Urothelium cell line (cell line): Measurements from ENCODE around the gene GPATCH11.
A peak's percentile ranks its signal among the peaks of the same experiment; 100 is the strongest.

ENCODE experiments used
- DNase-seq: peaks from one replicate; pipeline ENCODE4 v3.0.0; 2011; ENCODE audit warnings: low spot score, mixed read lengths
- FAIRE-seq: peaks from 2 replicates; lab custom pipeline; 2011; peaks lifted over from hg19 to GRCh38; lab: Jason Lieb, UNC

GPATCH11 gene

DNA sequence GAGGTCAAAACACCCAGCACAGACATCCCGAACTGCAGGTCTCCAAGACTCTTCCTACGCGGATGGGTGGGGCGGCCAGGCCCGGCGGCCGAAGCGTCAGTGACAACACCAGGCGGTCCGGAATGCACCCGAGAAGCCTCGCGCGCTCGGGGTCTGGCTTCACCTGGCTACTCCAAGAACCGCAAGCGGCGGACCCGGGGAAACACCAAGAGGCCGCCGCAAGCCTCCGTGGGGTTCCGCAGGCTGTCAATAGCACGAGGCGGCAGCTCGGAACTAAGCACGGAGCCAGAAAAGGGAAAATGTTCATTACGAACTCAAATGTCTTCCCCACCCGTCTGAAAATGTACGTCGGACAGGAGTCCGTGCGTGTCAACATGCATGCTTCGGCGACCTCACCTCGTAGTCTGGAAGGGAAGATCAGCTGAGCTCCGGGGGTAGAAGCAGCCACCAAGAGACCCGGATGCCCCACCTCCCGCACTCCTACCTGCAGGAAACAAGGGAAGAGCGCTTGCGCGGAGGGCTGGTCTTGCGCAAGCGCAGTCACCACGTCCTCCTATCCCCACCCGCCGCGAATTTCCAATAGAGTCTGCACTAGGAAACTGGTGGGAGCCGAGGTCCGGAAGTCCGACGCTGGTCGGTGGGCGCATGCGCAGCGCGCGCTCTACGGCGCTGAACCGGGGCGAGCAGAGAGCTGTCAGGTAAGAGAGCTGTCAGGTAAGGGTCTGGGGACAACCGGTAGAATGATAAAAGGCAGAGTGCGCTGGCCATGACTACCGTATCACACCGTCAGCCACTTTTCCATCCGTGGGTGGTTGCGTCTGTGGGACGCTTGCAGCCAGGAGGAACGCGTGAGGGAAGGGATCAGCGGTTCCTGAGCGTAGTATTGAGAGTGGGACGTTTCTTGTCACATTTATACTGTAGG, at the start of gene GPATCH11, which contains the start of gene HEATR5B:
GPATCH11 (plus strand) TSS at position 646 of the 922 bp plus-strand sequence. CDS start 3,864 bp downstream, outside the sequence.
HEATR5B (minus strand) TSS at position 500 of the 922 bp plus-strand sequence. CDS start 958 bp downstream, outside the sequence.
- FAIRE-seq, result peak; percentile 53
- peak; percentile 100 for DNase-seq

DNA sequence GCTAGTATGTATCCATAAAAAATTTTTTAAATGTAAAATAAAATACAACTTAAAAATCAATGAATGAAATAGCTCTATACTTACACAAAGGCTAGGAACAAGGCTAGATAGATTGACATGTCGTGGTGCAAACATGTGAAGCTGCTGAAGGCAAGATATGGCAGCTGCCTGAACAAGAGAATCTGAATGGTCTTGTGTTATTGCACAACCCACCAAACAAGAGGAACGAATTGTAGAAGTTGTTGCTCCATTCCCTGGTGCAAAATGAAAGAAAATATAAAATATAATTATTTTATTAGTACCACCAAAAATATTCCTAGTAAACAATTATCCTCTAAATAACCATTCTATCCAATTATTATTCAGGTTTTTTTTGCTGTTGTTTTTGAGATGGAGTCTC, 46.5 kb upstream of the GPATCH11 start:
- DNase-seq (no peak), FAIRE-seq (no peak)

DNA sequence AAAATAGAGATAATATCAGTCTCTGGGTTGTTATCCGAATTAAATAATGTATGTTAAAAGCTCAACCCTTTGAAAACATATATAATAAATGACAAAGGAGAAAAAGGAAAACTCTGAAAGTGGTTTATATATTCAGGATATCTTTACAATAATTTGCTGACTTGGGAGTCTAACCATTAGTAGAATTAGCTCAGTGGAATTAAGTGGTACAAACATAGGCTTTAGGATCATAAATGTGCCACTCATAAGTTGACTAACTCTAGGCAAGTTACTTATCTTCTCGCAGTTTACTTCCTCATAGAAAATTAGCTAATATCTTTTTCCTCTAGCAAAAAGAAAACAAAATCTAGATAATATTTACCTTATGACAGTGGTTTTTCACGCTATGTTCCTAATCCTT, 44.7 kb upstream of the GPATCH11 start:
- DNase-seq, result no peak
- FAIRE-seq, result no peak

DNA sequence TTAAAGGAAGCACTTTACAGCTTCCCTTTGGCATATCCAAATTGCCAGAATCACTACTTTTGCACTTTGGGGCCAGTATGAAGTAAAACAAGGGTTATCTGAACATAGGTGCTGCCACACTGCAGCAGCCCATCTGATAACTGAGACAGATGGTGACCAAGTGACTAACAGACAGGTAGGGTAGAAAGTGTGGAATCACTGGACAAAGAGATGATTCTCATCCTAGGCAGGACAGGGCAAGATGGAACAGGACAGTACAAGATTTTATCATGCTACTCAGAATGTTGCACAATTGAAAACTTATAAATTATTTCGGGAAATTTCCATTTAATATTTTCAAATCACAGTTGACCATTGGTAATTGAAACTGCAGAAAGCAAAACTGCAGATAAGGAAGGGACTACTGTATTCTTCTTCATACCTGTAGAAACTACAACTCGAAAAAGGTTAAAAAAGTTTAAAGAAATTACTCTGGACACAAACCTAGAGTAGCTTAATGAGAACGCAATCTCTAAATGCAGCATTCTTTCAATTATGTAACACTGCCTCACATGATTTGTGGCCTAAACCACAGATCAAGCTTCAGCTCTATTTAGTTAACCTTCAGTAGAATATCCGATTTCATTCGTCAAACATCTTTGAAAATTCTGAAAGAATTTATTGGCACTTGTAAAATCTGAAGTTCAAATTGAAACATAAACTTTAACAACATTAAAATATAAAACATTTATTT, 31.6 kb upstream of the GPATCH11 start:
- FAIRE-seq, result no peak
- DNase-seq, result no peak

DNA sequence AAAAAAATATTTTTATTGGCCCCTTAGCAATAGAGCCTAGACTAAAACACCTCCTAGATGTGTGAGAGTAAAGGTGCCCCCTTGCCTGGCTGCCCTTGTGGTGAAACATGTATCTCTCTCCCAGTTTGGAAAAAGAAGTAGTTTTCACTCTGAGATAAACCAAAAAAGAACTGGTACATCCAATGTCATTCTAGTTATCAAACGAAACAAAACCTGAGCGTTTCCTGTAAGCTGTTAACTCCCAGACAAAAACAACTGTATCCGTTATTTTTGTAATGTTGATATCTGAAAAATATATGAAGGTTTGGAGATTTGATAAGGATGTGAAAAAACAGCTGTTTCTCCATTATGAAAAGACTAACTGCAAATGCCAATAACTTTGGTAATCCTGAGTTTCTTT, 24.5 kb upstream of the GPATCH11 start:
- FAIRE-seq (no peak), DNase-seq (no peak)

DNA sequence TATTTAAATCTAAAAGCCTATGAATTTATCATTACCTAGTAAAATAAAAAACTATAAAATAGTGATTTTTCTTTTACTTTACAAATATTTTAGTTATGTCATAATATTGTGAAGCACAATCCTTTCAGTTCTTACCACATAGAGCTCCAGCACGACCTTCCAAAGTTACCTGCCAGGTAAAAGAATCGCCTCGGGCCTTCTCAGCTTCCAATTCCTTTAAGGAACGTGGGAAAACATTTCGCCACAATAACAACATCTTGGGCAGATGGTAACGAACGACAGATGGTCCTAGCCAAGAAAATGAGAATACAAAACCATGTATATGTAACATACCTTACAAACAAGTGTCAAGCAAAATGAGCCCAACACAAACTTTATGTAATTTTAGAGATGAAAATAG, 23.9 kb upstream of the GPATCH11 start:
- FAIRE-seq, result no peak

DNA sequence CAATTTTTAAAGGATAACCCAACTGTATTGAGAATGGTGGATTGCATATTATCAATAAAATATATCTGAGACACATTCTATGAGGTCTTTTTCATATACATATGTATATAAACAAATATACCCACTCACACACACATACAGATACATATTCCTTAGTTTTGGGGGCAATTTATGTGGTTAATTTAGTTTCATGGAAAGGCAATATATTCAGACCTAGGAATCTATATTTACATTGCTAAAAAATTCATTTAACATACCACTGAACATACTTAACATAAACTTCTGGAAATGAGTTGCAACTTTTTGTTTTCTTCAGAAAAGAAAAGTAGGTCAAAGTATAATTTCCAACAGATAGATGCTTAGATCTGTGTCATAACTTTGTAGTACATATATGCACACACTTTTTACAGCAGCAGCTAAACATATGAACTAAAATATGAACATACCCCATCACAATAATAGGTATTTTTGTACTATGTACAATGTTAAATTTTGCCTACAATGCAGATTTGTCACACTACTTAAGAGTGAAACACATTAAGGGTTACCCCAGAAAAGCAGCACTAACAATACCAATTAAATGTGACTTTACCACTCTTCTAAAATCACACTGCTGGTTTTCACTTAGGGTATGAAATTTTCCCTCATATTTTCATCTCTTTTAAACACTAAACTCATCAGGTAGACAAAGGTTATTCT, 23.2 kb upstream of the GPATCH11 start:
- FAIRE-seq, result no peak

More for the DNA sequence above, 23.9 kb upstream of the GPATCH11 start:
- no peak for DNase-seq

DNA sequence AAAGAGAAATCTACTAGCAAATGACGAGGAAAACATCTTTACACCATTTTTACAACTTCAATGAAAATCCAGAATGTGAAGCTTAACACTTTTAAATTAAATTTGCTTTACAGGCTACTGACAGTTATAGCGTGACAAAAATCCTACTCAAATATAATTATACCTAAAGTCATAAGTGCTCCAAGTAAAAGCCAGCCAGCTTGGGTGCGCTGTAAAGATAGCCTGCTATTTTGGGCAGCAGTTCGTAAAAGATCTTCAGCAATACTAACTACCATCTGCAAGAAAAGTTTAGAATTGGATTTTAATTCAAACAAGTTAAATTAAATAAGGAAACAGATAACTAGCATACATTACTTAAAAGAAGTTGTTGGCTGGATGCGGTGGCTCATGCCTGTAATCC, 22.5 kb upstream of the GPATCH11 start:
- FAIRE-seq (no peak), DNase-seq (no peak)

More for the DNA sequence above, 23.2 kb upstream of the GPATCH11 start:
- no peak for DNase-seq

DNA sequence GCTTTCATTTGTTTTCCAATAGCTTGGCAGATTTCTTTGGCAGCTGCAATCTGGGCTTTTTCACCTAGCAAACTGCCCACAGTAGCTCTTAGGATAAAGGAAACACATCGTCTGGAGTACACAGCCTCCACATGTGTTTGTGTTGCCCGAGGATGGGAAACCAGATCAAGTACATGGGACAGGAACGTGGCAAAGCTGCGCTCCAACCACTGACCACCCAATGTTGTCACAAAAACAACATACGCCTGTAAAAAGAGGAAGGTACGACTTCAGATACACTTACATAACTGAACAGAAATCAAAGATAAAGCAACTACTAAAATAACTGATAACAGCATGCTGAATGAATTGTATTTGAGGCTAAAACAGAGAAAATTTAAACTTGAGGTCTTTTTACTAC, 15.6 kb upstream of the GPATCH11 start:
- FAIRE-seq, result no peak
- DNase-seq, result no peak

DNA sequence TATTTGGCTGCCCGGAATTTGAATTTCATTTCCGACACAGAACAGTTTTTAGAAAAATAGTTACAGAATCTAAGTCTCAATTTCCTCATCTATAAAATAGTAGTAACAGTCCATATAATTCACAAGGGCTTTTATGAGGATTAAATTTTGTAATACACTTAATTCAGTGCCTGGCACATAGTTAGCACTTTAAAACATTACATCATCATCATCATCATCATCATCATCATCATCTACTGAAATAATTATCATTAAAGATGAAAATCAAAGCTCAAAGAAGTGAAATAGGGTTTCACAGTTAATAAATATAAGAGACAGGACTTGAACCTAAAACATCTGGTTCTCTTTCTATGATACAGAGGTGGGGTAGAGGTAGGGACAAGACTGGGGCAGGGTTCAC, 13.4 kb upstream of the GPATCH11 start:
- no peak for FAIRE-seq
- no peak for DNase-seq

DNA sequence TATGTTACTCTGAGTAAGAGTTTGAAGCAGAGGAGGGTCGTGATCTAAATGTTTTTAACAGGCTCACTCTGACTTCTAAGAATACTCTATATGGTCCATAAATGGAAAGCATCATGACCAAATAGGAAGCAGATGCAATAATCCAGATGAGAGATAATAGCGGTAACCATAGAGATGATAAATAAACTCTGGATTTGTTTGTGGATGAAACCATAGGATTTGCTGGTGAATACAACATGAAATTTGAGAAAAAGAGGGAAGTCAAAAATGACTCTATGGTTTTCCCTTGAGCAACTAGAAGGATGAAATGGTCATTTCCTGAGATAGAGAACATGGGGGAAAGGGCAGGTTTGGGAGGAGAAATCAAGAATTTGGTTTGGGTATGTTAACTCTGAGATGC, 4.1 kb upstream of the GPATCH11 start:
- no peak for DNase-seq
- no peak for FAIRE-seq

DNA sequence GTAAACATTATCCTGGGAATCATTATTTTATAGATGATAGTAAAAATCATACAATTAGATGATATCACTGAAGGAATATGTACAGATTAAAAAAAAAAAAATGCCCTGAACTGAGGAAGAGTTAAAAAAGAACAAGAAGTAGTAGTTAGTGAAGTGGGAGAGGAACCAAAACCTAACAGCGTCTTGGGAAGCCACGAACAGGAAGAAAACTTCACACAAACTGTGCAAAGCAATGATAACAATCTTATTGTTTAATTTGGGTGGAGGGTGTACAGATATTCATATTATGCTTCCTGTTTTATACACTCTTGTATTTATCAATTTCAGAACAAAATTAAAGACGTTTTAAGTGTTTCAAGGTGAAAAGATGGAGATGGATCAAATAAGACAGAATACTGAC, 3.6 kb upstream of the GPATCH11 start:
- FAIRE-seq, result no peak

DNA sequence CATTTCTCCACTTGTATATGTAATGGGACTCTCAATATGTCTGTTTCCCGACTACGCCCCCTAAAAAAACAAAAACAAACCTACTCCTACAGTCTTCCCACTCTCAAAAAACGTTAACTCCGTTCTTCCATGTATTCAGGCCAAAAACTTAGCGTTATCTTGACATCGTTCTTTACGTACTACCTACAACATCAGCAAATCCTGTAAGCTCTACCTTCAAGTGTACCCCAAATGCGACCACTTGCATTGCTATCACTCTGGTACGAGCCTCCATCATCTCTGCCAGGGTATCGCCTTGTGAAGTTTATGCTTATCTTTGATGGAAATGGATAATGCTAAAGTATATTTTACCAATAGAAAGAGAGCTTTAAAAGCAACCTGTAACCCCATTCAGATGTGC, 479 bp downstream of the GPATCH11 start:
- DNase-seq (no peak), FAIRE-seq (peak; percentile 5)

More for the DNA sequence above, 3.6 kb upstream of the GPATCH11 start:
- no peak for DNase-seq

DNA sequence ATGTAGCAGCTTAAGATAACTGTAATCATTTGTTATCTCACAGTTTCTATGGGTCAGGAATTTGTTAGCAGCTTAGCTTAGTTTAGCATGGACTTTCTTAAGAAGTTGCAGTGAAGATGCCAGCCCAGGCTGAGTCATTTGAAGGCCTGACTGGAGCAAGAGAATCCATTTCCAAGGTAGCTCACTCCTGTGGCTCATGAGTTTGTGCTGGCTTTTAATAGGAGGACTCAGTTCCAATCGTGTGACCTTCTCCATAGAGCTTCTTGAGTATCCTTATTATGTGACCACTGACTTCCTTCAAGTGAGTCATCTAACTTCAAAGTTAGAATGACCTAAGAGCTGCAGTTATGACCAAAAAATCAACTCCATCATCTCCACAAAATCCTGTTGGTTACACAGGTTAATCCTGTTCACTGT, 1.4 kb downstream of the GPATCH11 start:
- FAIRE-seq (no peak), DNase-seq (no peak)

DNA sequence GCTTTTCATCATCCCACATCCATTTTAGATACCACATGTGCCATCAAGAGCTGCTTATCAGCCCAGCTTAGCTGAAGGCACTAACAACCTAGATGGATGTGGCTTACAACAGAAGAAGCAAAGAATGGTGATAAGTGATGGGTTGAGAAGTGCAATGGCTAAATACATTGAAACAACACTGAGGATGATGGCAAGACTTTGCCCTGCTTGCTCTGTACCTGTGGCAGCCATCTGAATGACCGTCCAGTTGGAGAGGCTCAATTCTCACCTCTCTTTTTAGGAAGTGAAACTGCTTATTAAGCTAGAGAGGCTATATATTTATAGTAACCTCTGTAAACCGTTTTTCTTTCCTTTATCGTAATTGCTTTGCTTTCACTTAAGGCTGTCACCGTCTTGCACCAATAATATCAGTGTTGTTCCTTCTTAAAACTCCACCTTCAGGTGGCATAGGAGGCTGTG, 5.7 kb downstream of the GPATCH11 start:
- DNase-seq (no peak), FAIRE-seq (no peak)

DNA sequence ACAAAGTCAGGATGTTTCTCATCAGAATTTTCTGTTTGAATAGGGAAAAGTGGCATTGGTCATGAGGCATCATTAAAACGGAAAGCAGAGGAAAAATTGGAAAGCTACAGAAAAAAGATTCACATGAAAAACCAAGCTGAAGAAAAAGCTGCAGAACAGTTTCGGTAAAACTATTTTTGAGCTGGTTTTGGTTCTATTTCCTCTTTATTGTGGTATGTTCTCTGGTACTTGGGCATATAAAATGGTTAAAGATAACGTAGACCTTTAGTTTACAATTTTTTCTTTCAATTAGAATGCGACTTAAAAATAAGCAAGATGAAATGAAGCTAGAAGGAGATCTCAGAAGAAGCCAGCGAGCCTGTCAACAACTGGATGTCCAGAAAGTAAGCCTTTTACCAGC, 7.6 kb downstream of the GPATCH11 start:
- FAIRE-seq (no peak), DNase-seq (no peak)

DNA sequence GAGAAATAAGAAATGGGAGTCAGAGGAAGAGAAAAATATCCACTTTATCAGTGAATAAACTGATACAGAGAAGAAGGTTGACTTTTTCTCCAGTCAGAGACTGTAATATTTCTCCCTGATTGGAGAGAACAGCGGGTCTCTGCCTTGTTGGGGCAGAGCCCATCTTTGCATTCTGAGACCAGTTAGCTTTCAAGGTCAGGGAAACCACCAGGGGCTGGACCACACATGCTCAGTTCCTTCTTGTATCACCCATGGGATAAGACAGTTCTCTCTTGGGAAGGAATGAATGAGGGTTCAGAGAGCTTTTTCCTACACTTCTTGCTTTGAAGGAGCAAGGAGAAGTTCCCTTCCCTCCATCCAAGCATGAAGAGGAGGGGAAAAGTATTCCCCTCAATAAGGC, 12.2 kb downstream of the GPATCH11 start:
- no peak for FAIRE-seq
- no peak for DNase-seq

DNA sequence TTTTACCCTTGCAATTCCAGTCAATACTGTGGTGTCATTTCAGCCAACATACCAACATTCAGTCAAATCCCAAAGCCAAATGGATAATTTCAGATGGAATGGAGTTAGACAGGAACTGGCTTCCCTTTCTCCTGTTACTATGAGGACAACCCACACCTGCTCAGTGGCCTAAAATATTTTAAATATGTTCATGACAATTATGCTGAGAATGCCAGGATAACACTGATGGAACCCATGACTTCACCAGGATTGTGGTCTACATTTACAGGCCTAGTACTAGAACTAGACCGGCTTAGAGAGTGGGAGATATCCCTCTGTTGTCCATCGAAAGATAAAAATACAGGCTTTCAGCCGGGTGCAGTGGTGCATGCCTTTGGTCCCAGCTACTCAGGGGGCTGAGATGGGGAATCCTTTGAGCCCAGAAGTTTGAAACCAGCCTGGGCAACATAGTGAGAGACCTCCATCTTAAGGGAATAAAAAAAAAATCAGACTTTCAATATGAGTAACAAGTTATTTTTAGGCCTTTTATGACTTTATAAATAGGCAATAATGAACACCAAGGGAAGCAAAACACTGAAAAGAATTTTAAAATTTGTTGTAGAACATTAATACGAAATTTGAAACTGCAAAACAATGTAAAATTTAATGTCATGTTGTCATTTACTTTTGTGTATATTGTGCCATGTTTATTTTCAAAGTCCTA, 14.2 kb downstream of the GPATCH11 start:
- DNase-seq, result no peak
- no peak for FAIRE-seq

DNA sequence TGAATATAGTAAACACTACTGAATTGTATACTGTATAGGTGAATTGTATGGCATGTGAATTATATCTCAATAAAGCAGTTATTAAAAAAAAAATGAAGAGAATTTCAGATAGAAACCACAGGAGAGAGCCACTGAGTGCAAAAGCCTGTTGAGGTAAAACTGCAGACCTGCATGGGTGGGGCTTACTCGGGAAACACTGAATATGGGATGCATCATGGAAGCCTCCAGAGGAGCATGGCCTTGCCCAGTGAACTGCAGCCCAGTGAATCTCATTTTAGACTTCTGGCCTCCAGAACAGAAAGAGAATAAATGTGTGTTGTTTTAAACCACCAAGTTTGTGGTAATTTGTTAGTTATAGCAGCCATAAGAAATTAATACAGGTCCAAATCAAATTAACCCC, 15.7 kb downstream of the GPATCH11 start:
- no peak for FAIRE-seq

DNA sequence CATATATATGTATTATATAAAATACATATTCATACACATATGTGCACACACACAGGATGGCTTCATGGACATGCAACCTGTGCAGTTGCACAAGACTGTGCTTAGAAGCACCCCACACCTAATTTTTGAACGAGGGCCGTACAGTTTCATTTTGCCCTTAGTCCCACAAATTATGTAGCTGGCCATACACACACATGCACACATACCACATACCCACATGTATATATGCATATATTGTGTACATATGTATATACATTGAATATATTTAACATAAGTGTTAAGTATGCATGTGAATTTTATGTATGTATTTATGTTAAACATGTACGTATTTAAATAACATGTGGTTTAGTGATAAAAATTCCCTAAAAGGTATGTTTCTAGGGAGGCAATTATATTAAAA, 18.3 kb downstream of the GPATCH11 start:
- no peak for FAIRE-seq

More for the DNA sequence above, 15.7 kb downstream of the GPATCH11 start:
- no peak for DNase-seq

More for the DNA sequence above, 18.3 kb downstream of the GPATCH11 start:
- no peak for DNase-seq
